ENCODE measurements around the gene PARL. TPM values are rescaled to one million over a fixed set of nuclear protein-coding genes. Genes with fewer than 3 reads are reported as not detected.

PARL gene
- total RNA-seq, 2 donors from 2014 or later, result 34.1 to 58.3 TPM

- H3K4me3 ChIP-seq, result no peak overlapping the region
- H3K27ac ChIP-seq, result no peak overlapping the region
- no peaks in the 10 kb centered on the region for H3K4me1 ChIP-seq
- no peak for DNase-seq (ENCODE audit: low spot score)
- H3K27me3 ChIP-seq, result no peaks in the 10 kb centered on the region
- TF ChIP-seq CTCF (IDR thresholded peaks at IDR 0.05), result no peak
- peaks cover 72% of the 10 kb centered on the region for H3K36me3 ChIP-seq
- H3K9me3 ChIP-seq, result no peaks in the 10 kb centered on the region
These were observed 77.4 kb downstream of the PARL start for GRCh38 chr3:183807209-183807728.

GRCh38 chr3:183802989-183803388 lies 81.7 kb downstream of the PARL start:
- no peak for DNase-seq (ENCODE audit: low spot score)
- no peaks in the 10 kb centered on the region for H3K9me3 ChIP-seq
- peaks cover 84% of the 10 kb centered on the region for H3K36me3 ChIP-seq
- no peak overlapping the region for H3K27ac ChIP-seq
- H3K4me1 ChIP-seq, result peaks cover 0 to 11% of the 10 kb centered on the region in 2 donors
- no peak overlapping the region for H3K4me3 ChIP-seq
- no peaks in the 10 kb centered on the region for H3K27me3 ChIP-seq
- no peak for TF ChIP-seq CTCF (IDR thresholded peaks at IDR 0.05)

GRCh38 chr3:183801601-183802000 lies 83.1 kb downstream of the PARL start:
- H3K27ac ChIP-seq, result no peak overlapping the region
- H3K4me3 ChIP-seq, result no peak overlapping the region
- no peaks in the 10 kb centered on the region for H3K27me3 ChIP-seq
- TF ChIP-seq CTCF (IDR thresholded peaks at IDR 0.05), result no peak
- H3K36me3 ChIP-seq, result peaks cover 74% of the 10 kb centered on the region
- H3K4me1 ChIP-seq, result peaks cover 0 to 11% of the 10 kb centered on the region in 2 donors
- no peak for DNase-seq (ENCODE audit: low spot score)
- no peaks in the 10 kb centered on the region for H3K9me3 ChIP-seq

GRCh38 chr3:183800243-183800863 lies 84.3 kb downstream of the PARL start:
- peaks cover 64% of the 10 kb centered on the region for H3K36me3 ChIP-seq
- no peak for DNase-seq (ENCODE audit: low spot score)
- peak overlapping the region in 1 of 2 donors; percentile 64 for H3K27ac ChIP-seq
- H3K27me3 ChIP-seq, result no peaks in the 10 kb centered on the region
- no peak overlapping the region for H3K4me3 ChIP-seq
- no peak for TF ChIP-seq CTCF (IDR thresholded peaks at IDR 0.05)
- H3K9me3 ChIP-seq, result no peaks in the 10 kb centered on the region
- peaks cover 0 to 11% of the 10 kb centered on the region in 2 donors for H3K4me1 ChIP-seq

- H3K27me3 ChIP-seq, result no peaks in the 10 kb centered on the region
- no peak for DNase-seq (ENCODE audit: low spot score)
- H3K9me3 ChIP-seq, result no peaks in the 10 kb centered on the region
- peaks cover 0 to 11% of the 10 kb centered on the region in 2 donors for H3K4me1 ChIP-seq
- H3K27ac ChIP-seq, result peak overlapping the region; percentile 28 to 29
- no peak for TF ChIP-seq CTCF (IDR thresholded peaks at IDR 0.05)
- H3K36me3 ChIP-seq, result peaks cover 55% of the 10 kb centered on the region
- no peak overlapping the region for H3K4me3 ChIP-seq
These were observed 85.2 kb downstream of the PARL start for GRCh38 chr3:183799461-183799860.

- Histone ChIP-seq H3K4me1 (peaks cover 0 to 11% of the 10 kb centered on the region in 2 donors), H3K27me3 (no peaks in the 10 kb centered on the region), H3K9me3 (no peaks in the 10 kb centered on the region), H3K27ac (peak overlapping the region; percentile 29 to 32), H3K4me3 (no peak overlapping the region), H3K36me3 (peaks cover 49% of the 10 kb centered on the region)
- no peak for TF ChIP-seq CTCF (IDR thresholded peaks at IDR 0.05)
- DNase-seq (ENCODE audit: low spot score), result peak; percentile 50
These were observed 86.7 kb downstream of the PARL start for GRCh38 chr3:183797996-183798395.
